ENCODE data around the gene KIAA0825.
"Not testable (repeated sequence)": the region's sequence is repeated elsewhere in the genome, so short reads cannot be mapped to it uniquely, and the experiment has no call there.

Gene KIAA0825

DNA sequence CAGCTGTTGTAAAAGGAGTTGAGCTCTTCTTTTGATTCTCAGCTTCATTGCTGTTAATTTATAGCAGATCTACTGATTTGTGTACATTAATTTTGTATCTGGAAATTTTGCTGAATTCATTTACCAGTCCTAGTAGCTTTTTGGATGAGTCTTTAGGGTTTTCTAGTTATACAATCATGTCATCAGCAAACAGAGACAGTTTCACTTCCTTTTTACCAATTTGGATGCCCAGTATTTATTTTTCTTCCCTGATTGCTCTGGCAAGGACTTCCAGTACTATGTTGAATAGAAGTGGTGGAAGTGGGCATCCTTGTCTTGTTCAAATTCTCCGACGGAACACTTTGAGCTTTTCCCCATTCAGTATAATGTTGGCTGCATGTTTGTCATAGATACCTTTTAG is 478.1 kb downstream of the KIAA0825 start:
- Histone ChIP-seq H3K36me3 (ENCODE audit: control insufficient read depth, insufficient read depth, low read length) (no peaks in the 10 kb centered on the region), H3K27me3 (replicated peaks; ENCODE audit: control insufficient read depth, insufficient read depth, low read length) (no peaks in the 10 kb centered on the region), H3K4me3 (replicated peaks; ENCODE audit: low read depth, low read length) (no peak overlapping the region)
- no peak for DNase-seq (ENCODE audit: extremely low read depth, insufficient read length)
- TF ChIP-seq CTCF (IDR thresholded peaks at IDR 0.05; ENCODE audit: insufficient read depth, low read length, poor library complexity, severe bottlenecking), result no peak

GRCh38 chr5:94130077-94130476 is 488.3 kb downstream of the KIAA0825 start:
- no peaks in the 10 kb centered on the region for H3K27me3 ChIP-seq (replicated peaks; ENCODE audit: control insufficient read depth, insufficient read depth, low read length)
- H3K4me3 ChIP-seq (replicated peaks; ENCODE audit: low read depth, low read length), result no peak overlapping the region
- no peak for TF ChIP-seq CTCF (IDR thresholded peaks at IDR 0.05; ENCODE audit: insufficient read depth, low read length, poor library complexity, severe bottlenecking)
- no peak for DNase-seq (ENCODE audit: extremely low read depth, insufficient read length)
- H3K36me3 ChIP-seq (ENCODE audit: control insufficient read depth, insufficient read depth, low read length), result no peaks in the 10 kb centered on the region

DNA sequence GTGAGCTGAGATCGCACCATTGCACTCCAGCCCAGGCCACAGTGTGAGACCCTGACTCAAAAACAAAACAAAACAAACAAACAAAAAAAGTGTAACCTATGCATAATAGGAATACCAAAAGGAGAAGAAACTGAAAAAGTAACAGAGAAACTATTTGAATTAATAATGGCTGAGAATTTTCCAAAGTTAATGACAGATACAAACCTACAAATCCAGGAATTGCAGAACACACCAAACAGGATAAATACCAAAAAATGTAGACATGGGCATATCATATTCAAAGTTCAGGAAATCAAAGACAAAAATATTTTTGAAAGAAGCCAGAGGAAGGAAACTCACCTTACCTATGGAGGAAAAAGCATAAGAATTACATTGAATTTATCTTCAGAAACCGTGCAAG is 493.3 kb downstream of the KIAA0825 start:
- DNase-seq (ENCODE audit: extremely low read depth, insufficient read length), result no peak
- Histone ChIP-seq H3K36me3 (ENCODE audit: control insufficient read depth, insufficient read depth, low read length) (no peaks in the 10 kb centered on the region), H3K27me3 (replicated peaks; ENCODE audit: control insufficient read depth, insufficient read depth, low read length) (no peaks in the 10 kb centered on the region), H3K4me3 (replicated peaks; ENCODE audit: low read depth, low read length) (no peak overlapping the region)
- no peak for TF ChIP-seq CTCF (IDR thresholded peaks at IDR 0.05; ENCODE audit: insufficient read depth, low read length, poor library complexity, severe bottlenecking)

GRCh38 chr5:94116317-94116716 is 502.1 kb downstream of the KIAA0825 start:
- H3K27me3 ChIP-seq (replicated peaks; ENCODE audit: control insufficient read depth, insufficient read depth, low read length); H3K4me3 ChIP-seq (replicated peaks; ENCODE audit: low read depth, low read length); H3K36me3 ChIP-seq (ENCODE audit: control insufficient read depth, insufficient read depth, low read length); DNase-seq (ENCODE audit: extremely low read depth, insufficient read length): not testable (repeated sequence)

DNA sequence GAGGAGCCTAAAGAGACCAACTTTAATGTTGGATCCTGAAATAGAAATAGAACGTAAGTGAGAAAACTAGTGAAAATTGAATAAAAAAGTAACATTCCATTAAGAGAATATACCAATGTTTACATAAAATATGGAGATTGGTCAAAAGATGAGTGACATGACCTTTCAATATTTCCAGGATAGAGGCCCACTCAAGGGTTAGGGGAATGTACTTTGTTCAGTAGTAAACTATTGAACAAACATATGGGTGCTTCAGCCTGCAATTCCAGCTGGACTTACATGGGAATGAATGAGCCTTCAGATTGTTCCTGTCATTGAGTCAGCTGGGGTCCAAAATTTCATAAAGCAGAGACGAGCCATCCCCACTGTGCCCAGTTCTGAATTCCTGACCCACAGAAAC is 505.3 kb downstream of the KIAA0825 start:
- Histone ChIP-seq H3K4me3 (replicated peaks; ENCODE audit: low read depth, low read length) (no peak overlapping the region), H3K36me3 (ENCODE audit: control insufficient read depth, insufficient read depth, low read length) (no peaks in the 10 kb centered on the region), H3K27me3 (replicated peaks; ENCODE audit: control insufficient read depth, insufficient read depth, low read length) (no peaks in the 10 kb centered on the region)
- TF ChIP-seq CTCF (IDR thresholded peaks at IDR 0.05; ENCODE audit: insufficient read depth, low read length, poor library complexity, severe bottlenecking), result no peak
- DNase-seq (ENCODE audit: extremely low read depth, insufficient read length), result no peak

GRCh38 chr5:94111209-94112004 is 507.0 kb downstream of the KIAA0825 start:
- TF ChIP-seq CTCF (IDR thresholded peaks at IDR 0.05; ENCODE audit: insufficient read depth, low read length, poor library complexity, severe bottlenecking), result no peak
- Histone ChIP-seq H3K36me3 (ENCODE audit: control insufficient read depth, insufficient read depth, low read length) (no peaks in the 10 kb centered on the region; the same call in 1 of the 2 replicates), H3K4me3 (replicated peaks; ENCODE audit: low read depth, low read length) (peak overlapping the region; percentile 86), H3K27me3 (replicated peaks; ENCODE audit: control insufficient read depth, insufficient read depth, low read length) (no peaks in the 10 kb centered on the region)
- DNase-seq (ENCODE audit: extremely low read depth, insufficient read length), result peak; percentile 94

Measured in GM06990 (cell line).